OCI-LY3 (cell line): ENCODE results near the gene PNLIP.

ENCODE experiments used
- H2AFZ ChIP-seq: fragments of 200-600, 300-600 bp; shearing (Covaris generic); 2 replicates; pipeline ENCODE4 v1.6.0; 2014; ENCODE audit warnings: antibody characterized with exemption, low read depth, low read length
- H3K27ac ChIP-seq: fragments of 200-600, 300-600 bp; sonication (generic); 2 replicates; pipeline ENCODE4 v1.5.1; 2014; ENCODE audit warnings: mild to moderate bottlenecking, low read length, moderate library complexity, mixed read lengths
- H3K27me3 ChIP-seq: fragments of 200-600, 300-600 bp; sonication (generic); 2 replicates; pipeline ENCODE4 v1.6.1; 2014; ENCODE audit warnings: low read depth, low read length, mixed read lengths
- H3K36me3 ChIP-seq: fragments of 200-600, 300-600 bp; sonication (generic); replicated peaks from 2 replicates; pipeline ENCODE3; 2014; ENCODE audit warnings: low read depth, low read length, mixed read lengths
- H3K4me1 ChIP-seq: fragments of 300-600, 200-600 bp; sonication (generic); 2 replicates; pipeline ENCODE4 v1.6.1; 2014; ENCODE audit warnings: low read length, mixed read lengths
- H3K4me2 ChIP-seq: fragments of 200-600, 300-600 bp; sonication (generic); 2 replicates; pipeline ENCODE4 v1.6.1; 2014; ENCODE audit warnings: low read length, mixed read lengths
- H3K4me3 ChIP-seq: fragments of 300-600, 200-600 bp; sonication (generic); 2 replicates; pipeline ENCODE4 v1.5.1; 2014; ENCODE audit warnings: antibody characterized with exemption, mild to moderate bottlenecking, low read length, moderate library complexity
- H3K79me2 ChIP-seq: fragments of 300-600, 200-600 bp; shearing (Covaris generic); 2 replicates; pipeline ENCODE4 v1.6.1; 2014; ENCODE audit warnings: mild to moderate bottlenecking, low read length, mixed read lengths
- H3K9ac ChIP-seq: fragments of 300-600, 200-600 bp; shearing (Covaris generic); 2 replicates; pipeline ENCODE4 v1.6.0; 2014; ENCODE audit warnings: mild to moderate bottlenecking, low read length, moderate library complexity
- H3K9me3 ChIP-seq: fragments of 200-600, 300-600 bp; shearing (Covaris generic); 2 replicates; pipeline ENCODE4 v1.6.1; 2014; ENCODE audit warnings: low read length, mixed read lengths; ENCODE audit not compliant: insufficient read depth
- H4K20me1 ChIP-seq: fragments of 200-600, 300-600 bp; sonication (generic); 2 replicates; pipeline ENCODE4 v1.6.1; 2016; ENCODE audit warnings: low read length, mixed read lengths; ENCODE audit not compliant: insufficient read depth
- EZH2phosphoT487 ChIP-seq: fragments of 200-600 bp; shearing (Covaris generic); IDR thresholded peaks from 2 replicates; pipeline ENCODE4 v1.6.1; 2018; ENCODE audit warnings: antibody characterized with exemption, mixed run types, low read depth
- TF ChIP-seq, protein P1 (sequence below): fragments of 200-600, 300-600 bp; sonication (generic); IDR thresholded peaks from 2 replicates; pipeline ENCODE4 v1.5.1; 2014; ENCODE audit warnings: antibody characterized with exemption, low read length, low read depth

Gene PNLIP

DNA sequence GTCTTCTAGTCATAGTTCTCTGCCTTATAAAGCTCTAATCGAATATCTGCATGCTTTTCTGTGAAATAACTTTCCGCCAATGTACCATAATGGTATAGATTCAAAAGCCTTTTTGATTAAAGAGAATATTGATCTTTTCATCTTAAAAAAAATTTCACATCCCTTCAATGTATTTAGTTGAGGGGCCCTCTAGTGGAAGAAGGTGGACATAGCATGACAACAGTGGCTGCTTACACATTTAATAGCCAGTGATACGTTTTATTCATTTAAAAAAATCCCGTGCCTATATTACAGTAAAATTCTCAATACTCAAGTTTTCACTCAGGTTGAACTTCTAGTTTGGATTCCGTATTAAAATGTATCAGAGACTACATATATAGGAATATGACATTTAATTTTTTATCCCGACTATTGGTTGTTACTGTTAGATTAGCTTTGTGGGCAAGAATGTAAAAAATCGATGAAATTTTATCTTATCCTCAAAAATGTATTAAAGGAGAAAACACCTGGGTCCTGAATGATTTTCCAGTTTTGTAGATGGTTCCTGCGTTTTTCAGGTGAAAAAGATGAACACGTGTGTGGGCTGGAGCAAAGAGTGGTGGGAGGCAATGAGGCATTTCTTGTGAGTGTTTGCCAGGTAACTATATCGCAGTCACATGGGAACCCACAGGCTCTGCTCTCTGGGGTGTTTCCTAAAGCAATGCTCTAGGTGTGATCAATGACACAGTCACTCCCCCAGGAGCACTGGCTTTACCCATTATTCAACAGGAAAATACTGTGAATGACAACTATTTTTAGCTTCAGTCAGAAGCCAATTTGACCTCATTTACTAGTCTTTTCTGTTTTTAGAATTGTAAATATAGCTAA is 24.1 kb upstream of the PNLIP start:
- Histone ChIP-seq H3K4me2 (no peak overlapping the region), H3K36me3 (no peaks in the 10 kb centered on the region), H3K27ac (no peak overlapping the region), H3K9me3 (no peaks in the 10 kb centered on the region), H3K9ac (no peak overlapping the region), H3K4me3 (no peak overlapping the region), H3K79me2 (no peaks in the 10 kb centered on the region), H2AFZ (no peak overlapping the region), H3K4me1 (no peaks in the 10 kb centered on the region), H3K27me3 (no peaks in the 10 kb centered on the region), H4K20me1 (no peaks in the 10 kb centered on the region)
- TF ChIP-seq, protein P1, sequence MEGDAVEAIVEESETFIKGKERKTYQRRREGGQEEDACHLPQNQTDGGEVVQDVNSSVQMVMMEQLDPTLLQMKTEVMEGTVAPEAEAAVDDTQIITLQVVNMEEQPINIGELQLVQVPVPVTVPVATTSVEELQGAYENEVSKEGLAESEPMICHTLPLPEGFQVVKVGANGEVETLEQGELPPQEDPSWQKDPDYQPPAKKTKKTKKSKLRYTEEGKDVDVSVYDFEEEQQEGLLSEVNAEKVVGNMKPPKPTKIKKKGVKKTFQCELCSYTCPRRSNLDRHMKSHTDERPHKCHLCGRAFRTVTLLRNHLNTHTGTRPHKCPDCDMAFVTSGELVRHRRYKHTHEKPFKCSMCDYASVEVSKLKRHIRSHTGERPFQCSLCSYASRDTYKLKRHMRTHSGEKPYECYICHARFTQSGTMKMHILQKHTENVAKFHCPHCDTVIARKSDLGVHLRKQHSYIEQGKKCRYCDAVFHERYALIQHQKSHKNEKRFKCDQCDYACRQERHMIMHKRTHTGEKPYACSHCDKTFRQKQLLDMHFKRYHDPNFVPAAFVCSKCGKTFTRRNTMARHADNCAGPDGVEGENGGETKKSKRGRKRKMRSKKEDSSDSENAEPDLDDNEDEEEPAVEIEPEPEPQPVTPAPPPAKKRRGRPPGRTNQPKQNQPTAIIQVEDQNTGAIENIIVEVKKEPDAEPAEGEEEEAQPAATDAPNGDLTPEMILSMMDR: peak; percentile 53
- no peak for TF ChIP-seq EZH2phosphoT487

GRCh38 chr10:116522803-116523381 is 22.8 kb upstream of the PNLIP start:
- no peak overlapping the region for H3K4me3 ChIP-seq
- no peak overlapping the region for H3K4me2 ChIP-seq
- H3K9me3 ChIP-seq: no peaks in the 10 kb centered on the region
- H3K27me3 ChIP-seq: no peaks in the 10 kb centered on the region
- H3K27ac ChIP-seq: no peak overlapping the region
- no peaks in the 10 kb centered on the region for H3K4me1 ChIP-seq
- H3K36me3 ChIP-seq: no peaks in the 10 kb centered on the region
- no peak overlapping the region for H3K9ac ChIP-seq
- no peaks in the 10 kb centered on the region for H4K20me1 ChIP-seq
- H2AFZ ChIP-seq: no peak overlapping the region
- H3K79me2 ChIP-seq: no peaks in the 10 kb centered on the region
- TF ChIP-seq EZH2phosphoT487: no peak
- TF ChIP-seq, protein P1: no peak

DNA sequence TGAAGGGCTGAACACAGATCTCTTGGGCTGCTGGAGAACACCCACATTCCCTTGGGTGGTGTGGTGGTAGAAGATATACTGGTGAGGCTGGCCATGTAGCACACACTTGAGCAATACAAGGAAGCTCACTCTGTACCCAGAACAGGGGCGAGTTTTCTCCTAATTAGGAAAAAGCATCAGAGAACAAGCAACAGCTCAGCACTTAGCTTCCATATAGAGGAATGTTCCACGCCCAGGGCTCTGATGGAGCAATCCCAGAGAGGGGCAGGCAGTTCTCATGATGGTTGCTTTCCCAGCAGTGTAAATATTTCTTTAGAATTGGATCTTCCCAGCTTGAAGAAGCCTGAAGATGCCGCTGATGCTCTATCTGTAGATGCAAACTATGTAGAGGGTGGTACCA is 21.0 kb upstream of the PNLIP start:
- no peaks in the 10 kb centered on the region for H4K20me1 ChIP-seq
- H3K9ac ChIP-seq: no peak overlapping the region
- no peak overlapping the region for H3K27ac ChIP-seq
- no peak overlapping the region for H3K4me3 ChIP-seq
- TF ChIP-seq, protein P1: no peak
- TF ChIP-seq EZH2phosphoT487: no peak
- H3K79me2 ChIP-seq: no peaks in the 10 kb centered on the region
- H2AFZ ChIP-seq: no peak overlapping the region
- H3K4me2 ChIP-seq: no peak overlapping the region
- H3K9me3 ChIP-seq: no peaks in the 10 kb centered on the region
- no peaks in the 10 kb centered on the region for H3K4me1 ChIP-seq
- H3K36me3 ChIP-seq: no peaks in the 10 kb centered on the region
- no peaks in the 10 kb centered on the region for H3K27me3 ChIP-seq

GRCh38 chr10:116526219-116526618 is 19.5 kb upstream of the PNLIP start:
- H2AFZ ChIP-seq: no peak overlapping the region
- H3K9ac ChIP-seq: no peak overlapping the region
- H3K27me3 ChIP-seq: no peaks in the 10 kb centered on the region
- TF ChIP-seq, protein P1: no peak
- no peak for TF ChIP-seq EZH2phosphoT487
- H3K4me1 ChIP-seq: no peaks in the 10 kb centered on the region
- H4K20me1 ChIP-seq: no peaks in the 10 kb centered on the region
- no peaks in the 10 kb centered on the region for H3K36me3 ChIP-seq
- no peaks in the 10 kb centered on the region for H3K9me3 ChIP-seq
- no peak overlapping the region for H3K4me3 ChIP-seq
- H3K79me2 ChIP-seq: no peaks in the 10 kb centered on the region
- no peak overlapping the region for H3K4me2 ChIP-seq
- no peak overlapping the region for H3K27ac ChIP-seq
